CD14-positive monocyte (primary cell): Measurements from ENCODE around the gene SMAD3. TPM values are rescaled to one million over a fixed set of nuclear protein-coding genes. Genes with fewer than 3 reads are reported as not detected.

Source experiments
- DNase-seq, 3 donors: peaks; one replicate each; pipeline ENCODE4 v3.0.0-alpha.2; 2011 to 2022
- H2AFZ ChIP-seq: 2 replicates; pipeline ENCODE4 v1.6.0; 2012; ENCODE audit warnings: mild to moderate bottlenecking, low read depth, low read length, inconsistent platforms; ENCODE audit not compliant: insufficient read depth, poor library complexity, severe bottlenecking
- H3K27ac ChIP-seq, 2 donors: 1 replicate in 1 of 2; 2 replicates in 1 of 2; pipeline ENCODE4 v1.5.1; 2012 to 2013; ENCODE audit warnings: low read length in 2 of 2, control low read depth in 1 of 2, inconsistent platforms in 1 of 2, low read depth in 1 of 2, mild to moderate bottlenecking in 1 of 2
- H3K27me3 ChIP-seq, 2 donors: one replicate each; pipeline versions ENCODE4 v1.6.0 to v1.6.1; 2011 to 2013; ENCODE audit warnings: low read length in 2 of 2; ENCODE audit not compliant: control insufficient read depth in 2 of 2, insufficient read depth in 2 of 2
- H3K36me3 ChIP-seq, 2 donors: replicated peaks in 1 of 2; 1 replicate in 1 of 2; 2 replicates in 1 of 2; pipeline versions ENCODE4 v1.5.1 to v1.6.1; 2012 to 2013; ENCODE audit warnings: low read length in 2 of 2, control low read depth in 1 of 2, inconsistent platforms in 1 of 2, mild to moderate bottlenecking in 1 of 2; ENCODE audit not compliant: insufficient read depth in 2 of 2, control insufficient read depth in 1 of 2
- H3K4me1 ChIP-seq, 2 donors: 1 replicate in 1 of 2; 2 replicates in 1 of 2; pipeline versions ENCODE4 v1.5.1 to v1.6.1; 2012 to 2013; ENCODE audit warnings: low read length in 2 of 2, control low read depth in 1 of 2, inconsistent platforms in 1 of 2, mild to moderate bottlenecking in 1 of 2, moderate library complexity in 1 of 2; ENCODE audit not compliant: insufficient read depth in 2 of 2, control insufficient read depth in 1 of 2
- H3K4me2 ChIP-seq: replicated peaks from 2 replicates; pipeline ENCODE3; 2012; ENCODE audit warnings: low read length, moderate library complexity, mild to moderate bottlenecking; ENCODE audit not compliant: poor library complexity, severe bottlenecking; ENCODE audit errors: extremely low read depth
- H3K4me3 ChIP-seq, 3 experiments: fragments of 200-600 bp in 1 of 3; sonication (generic) in 1 of 3; replicated peaks in 1 of 3; 1 replicate in 2 of 3; 2 replicates in 1 of 3; pipeline ENCODE4 v1.5.1; 2011 to 2013; ENCODE audit warnings: low read length in 3 of 3, mild to moderate bottlenecking in 3 of 3, control low read depth in 2 of 3, low read depth in 2 of 3, inconsistent platforms in 1 of 3, moderate library complexity in 1 of 3
- H3K79me2 ChIP-seq: 2 replicates; pipeline ENCODE4 v1.6.0; 2012; ENCODE audit warnings: mild to moderate bottlenecking, control low read depth, inconsistent platforms, low read length, moderate library complexity; ENCODE audit not compliant: insufficient read depth
- H3K9ac ChIP-seq: 2 replicates; pipeline ENCODE4 v1.6.0; 2017; ENCODE audit warnings: low read length, mild to moderate bottlenecking; ENCODE audit not compliant: insufficient read depth, poor library complexity, severe bottlenecking
- H3K9me3 ChIP-seq, 2 donors: replicated peaks in 1 of 2; 1 replicate in 1 of 2; 2 replicates in 1 of 2; pipeline versions ENCODE4 v1.5.1 to v1.6.1; 2012 to 2013; ENCODE audit warnings: low read length in 2 of 2, control low read depth in 1 of 2; ENCODE audit not compliant: control insufficient read depth in 1 of 2, insufficient read depth in 1 of 2
- H4K20me1 ChIP-seq: 2 replicates; pipeline ENCODE4 v1.6.0; 2012; ENCODE audit warnings: mild to moderate bottlenecking, low read length, control low read depth, moderate library complexity; ENCODE audit not compliant: insufficient read depth
- H3K27ac Mint-ChIP-seq, 7 donors: one replicate each; pipeline ENCODE4 v1.8.0; 2020; ENCODE audit warnings: mild to moderate bottlenecking in 7 of 7, mixed read lengths in 7 of 7, moderate library complexity in 6 of 7, inconsistent platforms in 2 of 7
- H3K27me3 Mint-ChIP-seq, 3 donors: one replicate each; pipeline ENCODE4 v1.8.0; 2021 to 2022; ENCODE audit warnings: low read depth in 3 of 3, mild to moderate bottlenecking in 3 of 3, mixed read lengths in 3 of 3, moderate library complexity in 3 of 3, inconsistent platforms in 1 of 3
- H3K36me3 Mint-ChIP-seq, 2 donors: one replicate each; pipeline ENCODE4 v1.8.0; 2020; ENCODE audit warnings: mixed read lengths in 2 of 2, inconsistent platforms in 1 of 2, mild to moderate bottlenecking in 1 of 2
- H3K4me1 Mint-ChIP-seq: one replicate; pipeline ENCODE4 v1.8.0; 2020; ENCODE audit warnings: mild to moderate bottlenecking, mixed read lengths
- H3K4me3 Mint-ChIP-seq, 2 donors: one replicate each; pipeline ENCODE4 v1.8.0; 2020; ENCODE audit warnings: mild to moderate bottlenecking in 2 of 2, mixed read lengths in 2 of 2, moderate library complexity in 1 of 2
- H3K9me3 Mint-ChIP-seq, 7 donors: one replicate each; pipeline ENCODE4 v1.8.0; 2020 to 2022; ENCODE audit warnings: mixed read lengths in 7 of 7, mild to moderate bottlenecking in 6 of 7, moderate library complexity in 6 of 7, inconsistent platforms in 2 of 7
- WGBS: methylation state at CpG from one replicate; pipeline ENCODE4 v1.1.5; 2013; ENCODE audit warnings: missing lambda C conversion rate; ENCODE audit not compliant: insufficient coverage; 5-methylcytosine and 5-hydroxymethylcytosine counted together
- intact Hi-C, 2 donors: fragments of 100-400 bp; cut with micrococcal nuclease; formaldehyde crosslinking; loops; one replicate each; pipeline versions ENCODE4 v1.15.0 to v1.15.1; 2023
- polyA plus RNA-seq, 3 donors: library from polyadenylated mRNA; depleted of rRNA in 1 of 3; unstranded in 2 of 3; stranded (reverse) in 1 of 3; fragments of 300-500 nt in 2 of 3; fragments of >200 nt in 1 of 3; fragmentation: Illumina TruSeq in 2 of 3; gene quantifications; 1 replicate in 2 of 3; 2 replicates in 1 of 3; pipeline ENCODE4 v1.2.3, GENCODE V29; 2012 to 2021
- TF ChIP-seq, protein P1 (sequence below): fragments of 200-600 bp; IDR thresholded peaks from one replicate; pipeline ENCODE4 v1.8.0; 2022; ENCODE audit warnings: antibody characterized with exemption, mild to moderate bottlenecking

SMAD3 gene
- polyA plus RNA-seq, 3 donors: 4.4 to 41.7 (median 5.4) TPM

DNA sequence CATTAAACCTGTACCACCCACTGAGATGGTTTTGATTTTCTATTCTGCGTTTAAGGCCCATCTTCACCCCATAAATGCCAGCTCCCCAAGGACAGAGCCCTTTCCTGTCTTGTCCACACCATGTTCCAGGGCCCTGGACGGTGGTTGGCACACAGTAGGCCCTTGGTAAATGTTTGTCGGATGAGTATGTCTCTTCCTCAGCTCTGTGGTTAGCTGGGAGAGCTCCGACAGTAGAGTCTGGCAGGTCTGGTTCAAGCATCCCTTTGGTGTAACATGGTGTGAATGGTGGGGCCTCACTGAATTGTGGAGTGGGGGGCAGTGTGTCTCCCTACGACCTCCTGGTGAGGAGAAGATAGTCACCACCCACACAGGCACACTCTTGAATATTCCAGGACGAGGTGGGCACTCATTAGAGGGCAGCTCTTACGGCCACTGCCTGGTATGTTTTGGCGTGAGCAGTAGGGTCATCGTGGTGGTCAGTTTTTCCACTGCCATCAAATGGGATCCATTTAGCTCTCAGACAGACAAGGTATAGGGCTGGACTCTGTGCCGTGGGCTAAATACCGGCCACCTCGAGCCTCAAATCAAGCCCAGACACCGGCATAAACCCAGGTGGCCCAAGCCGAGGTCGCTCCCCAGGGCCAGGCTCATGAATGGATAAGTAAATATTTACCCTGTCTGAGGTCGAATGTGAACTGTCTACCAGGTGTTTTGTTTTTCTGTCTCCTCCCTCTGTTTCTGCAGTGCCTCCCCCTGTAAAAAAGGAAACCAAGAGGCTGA lies 61.3 kb downstream of the SMAD3 start:
- Histone ChIP-seq H3K4me1 (peaks cover 22 to 36% of the 10 kb centered on the region in 2 donors), H3K36me3 (peaks cover 0 to 16% of the 10 kb centered on the region in 2 donors), H4K20me1 (no peaks in the 10 kb centered on the region), H3K9me3 (no peaks in the 10 kb centered on the region), H3K79me2 (peaks cover 92% of the 10 kb centered on the region), H3K4me3 (no peak overlapping the region), H3K27me3 (no peaks in the 10 kb centered on the region), H3K4me2 (no peak overlapping the region), H2AFZ (no peak overlapping the region), H3K27ac (peak overlapping the region in 1 of 2 donors; percentile 27), H3K9ac (no peak overlapping the region)
- intact Hi-C loops: no loop called here
- peaks cover 0 to 3% (median 0%) of the 10 kb centered on the region in 7 donors for H3K9me3 Mint-ChIP-seq
- no peak overlapping the region for H3K4me3 Mint-ChIP-seq
- peak overlapping the region in 6 of 7 donors; percentile 59 to 86 (median 75) for H3K27ac Mint-ChIP-seq
- peaks cover 57% of the 10 kb centered on the region for H3K4me1 Mint-ChIP-seq
- H3K27me3 Mint-ChIP-seq: peaks cover 0 to 2% (median 0%) of the 10 kb centered on the region in 3 donors
- no peak for DNase-seq
- H3K36me3 Mint-ChIP-seq: peaks cover 65 to 66% of the 10 kb centered on the region in 2 donors
- TF ChIP-seq, protein P1, sequence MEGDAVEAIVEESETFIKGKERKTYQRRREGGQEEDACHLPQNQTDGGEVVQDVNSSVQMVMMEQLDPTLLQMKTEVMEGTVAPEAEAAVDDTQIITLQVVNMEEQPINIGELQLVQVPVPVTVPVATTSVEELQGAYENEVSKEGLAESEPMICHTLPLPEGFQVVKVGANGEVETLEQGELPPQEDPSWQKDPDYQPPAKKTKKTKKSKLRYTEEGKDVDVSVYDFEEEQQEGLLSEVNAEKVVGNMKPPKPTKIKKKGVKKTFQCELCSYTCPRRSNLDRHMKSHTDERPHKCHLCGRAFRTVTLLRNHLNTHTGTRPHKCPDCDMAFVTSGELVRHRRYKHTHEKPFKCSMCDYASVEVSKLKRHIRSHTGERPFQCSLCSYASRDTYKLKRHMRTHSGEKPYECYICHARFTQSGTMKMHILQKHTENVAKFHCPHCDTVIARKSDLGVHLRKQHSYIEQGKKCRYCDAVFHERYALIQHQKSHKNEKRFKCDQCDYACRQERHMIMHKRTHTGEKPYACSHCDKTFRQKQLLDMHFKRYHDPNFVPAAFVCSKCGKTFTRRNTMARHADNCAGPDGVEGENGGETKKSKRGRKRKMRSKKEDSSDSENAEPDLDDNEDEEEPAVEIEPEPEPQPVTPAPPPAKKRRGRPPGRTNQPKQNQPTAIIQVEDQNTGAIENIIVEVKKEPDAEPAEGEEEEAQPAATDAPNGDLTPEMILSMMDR: no peak
- WGBS: 81% methylated on average over 11 of the region's 16 CpGs

DNA sequence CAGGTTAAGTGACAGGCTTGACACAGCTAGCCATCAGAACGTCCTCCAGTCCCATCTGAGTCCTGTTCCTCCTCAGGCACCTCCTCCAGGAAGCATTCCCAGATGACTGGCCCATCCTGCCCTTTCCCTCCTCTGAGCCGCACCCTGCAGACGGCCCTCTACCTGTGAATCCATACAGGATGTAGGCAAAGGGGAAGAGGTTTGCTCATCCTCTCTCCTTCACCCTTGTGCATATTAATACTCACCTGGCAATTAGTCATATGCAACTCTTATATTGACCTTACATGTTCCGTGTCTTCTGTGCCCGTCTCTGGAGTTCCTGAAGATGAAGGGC lies 61.9 kb downstream of the SMAD3 start:
- Mint-ChIP-seq H3K9me3 (peaks cover 0 to 3% (median 0%) of the 10 kb centered on the region in 7 donors), H3K27me3 (peaks cover 0 to 2% (median 0%) of the 10 kb centered on the region in 3 donors), H3K27ac (peak overlapping the region in 6 of 7 donors; percentile 35 to 86 (median 66)), H3K36me3 (peaks cover 66 to 71% of the 10 kb centered on the region in 2 donors), H3K4me1 (peaks cover 55% of the 10 kb centered on the region), H3K4me3 (no peak overlapping the region)
- TF ChIP-seq, protein P1: no peak
- Histone ChIP-seq H3K27me3 (no peaks in the 10 kb centered on the region), H3K9me3 (no peaks in the 10 kb centered on the region), H3K27ac (peak overlapping the region in 1 of 2 donors; percentile 73), H3K79me2 (peaks cover 92% of the 10 kb centered on the region), H3K4me1 (peaks cover 17 to 30% of the 10 kb centered on the region in 2 donors), H4K20me1 (no peaks in the 10 kb centered on the region), H3K9ac (no peak overlapping the region), H3K4me2 (no peak overlapping the region), H2AFZ (no peak overlapping the region), H3K4me3 (no peak overlapping the region), H3K36me3 (peaks cover 0 to 16% of the 10 kb centered on the region in 2 donors)
- no peak for DNase-seq
- 50% methylated on average over 1 of the region's 5 CpGs for WGBS
- intact Hi-C loops: no loop called here
